GM23338 (cell line): ENCODE results near the gene ANKRD27. TPM values are rescaled to one million over a fixed set of nuclear protein-coding genes. Genes with fewer than 3 reads are reported as not detected.

Experiments
- ATAC-seq: fragments of 200-7000 bp; cut with Tn5 transposase; 3 replicates; pipeline ENCODE4 v1.9.1; 2020
- DNase-seq: peaks from one replicate; pipeline ENCODE4 v3.0.0-alpha.2; 2015; ENCODE audit warnings: low spot score
- H2AFZ ChIP-seq: fragments of 200-600 bp; sonication (generic); 2 replicates; pipeline ENCODE4 v1.8.0; 2016; ENCODE audit warnings: antibody characterized with exemption, mild to moderate bottlenecking, moderate library complexity
- H3F3A ChIP-seq: fragments of 200-600 bp; sonication (generic); replicated peaks from 2 replicates; pipeline ENCODE4 v1.8.0; 2017; ENCODE audit warnings: antibody characterized with exemption, mixed run types, low read depth
- H3K27ac ChIP-seq: fragments of 200-600 bp; sonication (generic); 2 replicates; pipeline ENCODE4 v1.6.1; 2016; ENCODE audit warnings: low read depth
- H3K27me3 ChIP-seq: fragments of 200-600 bp; sonication (generic); 2 replicates; pipeline ENCODE4 v1.8.0; 2016; ENCODE audit warnings: mild to moderate bottlenecking, mixed run types, moderate library complexity; ENCODE audit not compliant: insufficient read depth
- H3K36me3 ChIP-seq: fragments of 200-600 bp; sonication (generic); 2 replicates; pipeline ENCODE4 v1.8.0; 2016; ENCODE audit warnings: mild to moderate bottlenecking; ENCODE audit not compliant: insufficient read depth
- H3K4me1 ChIP-seq: fragments of 200-600 bp; sonication (generic); 2 replicates; pipeline ENCODE4 v1.8.0; 2016; ENCODE audit warnings: mild to moderate bottlenecking, moderate library complexity; ENCODE audit not compliant: insufficient read depth
- H3K4me2 ChIP-seq: fragments of 200-600 bp; sonication (generic); 2 replicates; pipeline ENCODE4 v1.7.1; 2017; ENCODE audit warnings: mixed run types
- H3K4me3 ChIP-seq: fragments of 200-600 bp; sonication (generic); 2 replicates; pipeline ENCODE4 v1.6.1; 2016; ENCODE audit warnings: mixed run types
- H3K79me2 ChIP-seq: fragments of 200-600 bp; sonication (generic); replicated peaks from 2 replicates; pipeline ENCODE4 v1.8.0; 2017; ENCODE audit warnings: mild to moderate bottlenecking; ENCODE audit not compliant: insufficient read depth
- H3K9me2 ChIP-seq: fragments of 200-600 bp; sonication (generic); 2 replicates; pipeline ENCODE4 v1.8.0; 2017; ENCODE audit not compliant: insufficient read depth
- H4K20me1 ChIP-seq: fragments of 200-600 bp; sonication (generic); replicated peaks from 2 replicates; pipeline ENCODE4 v1.8.0; 2017; ENCODE audit warnings: mild to moderate bottlenecking; ENCODE audit not compliant: insufficient read depth
- H3K27ac Mint-ChIP-seq: 2 replicates; pipeline ENCODE4 v1.8.0; 2020; ENCODE audit warnings: inconsistent platforms, mild to moderate bottlenecking, moderate library complexity, mixed read lengths
- H3K27me3 Mint-ChIP-seq: 3 replicates; pipeline ENCODE4 v1.8.0; 2022; ENCODE audit warnings: low read depth, mild to moderate bottlenecking, moderate library complexity, mixed read lengths, inconsistent platforms; ENCODE audit not compliant: insufficient read depth, poor library complexity
- H3K36me3 Mint-ChIP-seq: 3 replicates; pipeline ENCODE4 v1.8.0; 2021; ENCODE audit warnings: low read depth, mild to moderate bottlenecking, inconsistent platforms, moderate library complexity, mixed read lengths
- H3K4me1 Mint-ChIP-seq: 3 replicates; pipeline ENCODE4 v1.8.0; 2020; ENCODE audit warnings: mild to moderate bottlenecking, inconsistent platforms, mixed read lengths
- H3K4me3 Mint-ChIP-seq: 3 replicates; pipeline ENCODE4 v1.8.0; 2021; ENCODE audit warnings: moderate library complexity, mild to moderate bottlenecking, inconsistent platforms, mixed read lengths
- H3K9me3 Mint-ChIP-seq: 3 replicates; pipeline ENCODE4 v1.8.0; 2020; ENCODE audit warnings: moderate library complexity, mild to moderate bottlenecking, inconsistent platforms, mixed read lengths
- CREB1 ChIP-seq: fragments of 250-450 bp; sonication (Bioruptor Pico); IDR thresholded peaks from 2 replicates; pipeline ENCODE4 v1.5.0; 2020; ENCODE audit warnings: low read depth, mild to moderate bottlenecking, moderate library complexity
- CTCF ChIP-seq, 2 experiments: fragments of 200-600 bp in 1 of 2; sonication (generic) in 1 of 2; conservative IDR thresholded peaks; 2 replicates each; pipeline versions ENCODE4 v1.5.1 to v1.6.1; 2016 to 2017; ENCODE audit warnings: antibody characterized with exemption in 2 of 2, low read depth in 2 of 2, mild to moderate bottlenecking in 2 of 2, moderate library complexity in 1 of 2
- ETS1 ChIP-seq: IDR thresholded peaks from 2 replicates; pipeline ENCODE4 v1.6.1; 2016; ENCODE audit warnings: antibody characterized with exemption
- EZH2 ChIP-seq: fragments of 200-600 bp; sonication (generic); IDR thresholded peaks from one replicate; pipeline ENCODE4 v1.8.0; 2017; ENCODE audit warnings: antibody characterized with exemption, mild to moderate bottlenecking, low read depth; ENCODE audit not compliant: unreplicated experiment
- EZH2phosphoT487 ChIP-seq: fragments of 200-600 bp; sonication (generic); IDR thresholded peaks from one replicate; pipeline ENCODE4 v1.8.1; 2018; ENCODE audit warnings: antibody characterized with exemption; ENCODE audit not compliant: unreplicated experiment
- JUNB ChIP-seq: IDR thresholded peaks from one replicate; pipeline ENCODE4 v1.6.1; 2016; ENCODE audit warnings: antibody characterized with exemption; ENCODE audit not compliant: unreplicated experiment
- NANOG ChIP-seq: IDR thresholded peaks from 2 replicates; pipeline ENCODE4 v1.6.1; 2016; ENCODE audit warnings: antibody characterized with exemption, borderline replicate concordance
- POLR2AphosphoS5 ChIP-seq: IDR thresholded peaks from 2 replicates; pipeline ENCODE4 v1.6.1; 2016; ENCODE audit warnings: antibody characterized with exemption, low read depth
- STAT1 ChIP-seq: IDR thresholded peaks from one replicate; pipeline ENCODE4 v1.6.1; 2016; ENCODE audit warnings: antibody characterized with exemption; ENCODE audit not compliant: unreplicated experiment
- ZNF114 ChIP-seq: fragments of 250-450 bp; sonication (Bioruptor Pico); IDR thresholded peaks from 2 replicates; pipeline ENCODE4 v1.5.0; 2020; ENCODE audit warnings: mild to moderate bottlenecking, moderate library complexity
- ZNF331 ChIP-seq: fragments of 250-450 bp; sonication (Bioruptor Pico); IDR thresholded peaks from 2 replicates; pipeline ENCODE4 v1.5.0; 2020; ENCODE audit warnings: low read depth, mild to moderate bottlenecking, moderate library complexity
- ZNF462 ChIP-seq: fragments of 250-450 bp; sonication (Bioruptor Pico); IDR thresholded peaks from 2 replicates; pipeline ENCODE4 v1.5.0; 2020; ENCODE audit warnings: mild to moderate bottlenecking, moderate library complexity
- polyA plus RNA-seq: library from polyadenylated mRNA; unstranded; fragments of >200 nt; fragmentation: Nextera tagmentation; extraction: Ambion mirVana; gene quantifications from 2 replicates; pipeline ENCODE4 v1.2.1, GENCODE V29; 2016
- total RNA-seq: library from RNA; depleted of rRNA; stranded (reverse); fragments of >200 nt; shearing (Covaris generic); gene quantifications from 2 replicates; pipeline ENCODE4 v1.2.3, GENCODE V29; 2014
- TF ChIP-seq, protein P1 (sequence below): IDR thresholded peaks from one replicate; pipeline ENCODE4 v1.6.1; 2018; ENCODE audit warnings: antibody characterized with exemption; ENCODE audit not compliant: unreplicated experiment

Gene ANKRD27
- total and polyA plus RNA-seq, 2 experiments from 2014 or later = 16.7 to 48.7 TPM

GRCh38 chr19:32631381-32631780 lies 43.6 kb downstream of the ANKRD27 start:
- Mint-ChIP-seq H3K27ac (no peak overlapping the region), H3K36me3 (peaks cover 31% of the 10 kb centered on the region), H3K9me3 (no peaks in the 10 kb centered on the region), H3K4me3 (no peak overlapping the region), H3K4me1 (no peaks in the 10 kb centered on the region), H3K27me3 (peaks cover 5% of the 10 kb centered on the region)
- TF ChIP-seq EZH2 = no peak
- no peak for TF ChIP-seq JUNB
- no peak for TF ChIP-seq ZNF114 (CRISPR knock-in tag)
- TF ChIP-seq STAT1 = no peak
- no peak for TF ChIP-seq ZNF462 (CRISPR knock-in tag)
- TF ChIP-seq, protein P1, sequence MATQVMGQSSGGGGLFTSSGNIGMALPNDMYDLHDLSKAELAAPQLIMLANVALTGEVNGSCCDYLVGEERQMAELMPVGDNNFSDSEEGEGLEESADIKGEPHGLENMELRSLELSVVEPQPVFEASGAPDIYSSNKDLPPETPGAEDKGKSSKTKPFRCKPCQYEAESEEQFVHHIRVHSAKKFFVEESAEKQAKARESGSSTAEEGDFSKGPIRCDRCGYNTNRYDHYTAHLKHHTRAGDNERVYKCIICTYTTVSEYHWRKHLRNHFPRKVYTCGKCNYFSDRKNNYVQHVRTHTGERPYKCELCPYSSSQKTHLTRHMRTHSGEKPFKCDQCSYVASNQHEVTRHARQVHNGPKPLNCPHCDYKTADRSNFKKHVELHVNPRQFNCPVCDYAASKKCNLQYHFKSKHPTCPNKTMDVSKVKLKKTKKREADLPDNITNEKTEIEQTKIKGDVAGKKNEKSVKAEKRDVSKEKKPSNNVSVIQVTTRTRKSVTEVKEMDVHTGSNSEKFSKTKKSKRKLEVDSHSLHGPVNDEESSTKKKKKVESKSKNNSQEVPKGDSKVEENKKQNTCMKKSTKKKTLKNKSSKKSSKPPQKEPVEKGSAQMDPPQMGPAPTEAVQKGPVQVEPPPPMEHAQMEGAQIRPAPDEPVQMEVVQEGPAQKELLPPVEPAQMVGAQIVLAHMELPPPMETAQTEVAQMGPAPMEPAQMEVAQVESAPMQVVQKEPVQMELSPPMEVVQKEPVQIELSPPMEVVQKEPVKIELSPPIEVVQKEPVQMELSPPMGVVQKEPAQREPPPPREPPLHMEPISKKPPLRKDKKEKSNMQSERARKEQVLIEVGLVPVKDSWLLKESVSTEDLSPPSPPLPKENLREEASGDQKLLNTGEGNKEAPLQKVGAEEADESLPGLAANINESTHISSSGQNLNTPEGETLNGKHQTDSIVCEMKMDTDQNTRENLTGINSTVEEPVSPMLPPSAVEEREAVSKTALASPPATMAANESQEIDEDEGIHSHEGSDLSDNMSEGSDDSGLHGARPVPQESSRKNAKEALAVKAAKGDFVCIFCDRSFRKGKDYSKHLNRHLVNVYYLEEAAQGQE = no peak
- no peak for TF ChIP-seq ETS1
- no peak for TF ChIP-seq ZNF331 (CRISPR knock-in tag)
- TF ChIP-seq EZH2phosphoT487 = no peak
- no peak for TF ChIP-seq NANOG
- no peak for TF ChIP-seq CREB1 (CRISPR knock-in tag)
- no peak for TF ChIP-seq CTCF (conservative IDR thresholded peaks at IDR 0.05; ENCODE audit: low read depth in 2 of 2)
- no peak for TF ChIP-seq POLR2AphosphoS5
- no peak overlapping the region for H2AFZ ChIP-seq
- no peak overlapping the region for H3K4me3 ChIP-seq
- H3K79me2 ChIP-seq = no peaks in the 10 kb centered on the region
- no peaks in the 10 kb centered on the region for H3K27me3 ChIP-seq
- no peaks in the 10 kb centered on the region for H3K4me1 ChIP-seq
- no peak overlapping the region for H3K4me2 ChIP-seq
- no peak for DNase-seq
- no peaks in the 10 kb centered on the region for H3K9me2 ChIP-seq
- no peaks in the 10 kb centered on the region for H3F3A ChIP-seq
- ATAC-seq = no peak
- no peaks in the 10 kb centered on the region; the same call in 1 of the 2 replicates for H4K20me1 ChIP-seq
- peaks cover 18% of the 10 kb centered on the region for H3K36me3 ChIP-seq
- H3K27ac ChIP-seq = no peak overlapping the region
